ENCODE measurements around the gene TMEM101. TPM values are rescaled to one million over a fixed set of nuclear protein-coding genes. Genes with fewer than 3 reads are reported as not detected.
"Not testable (repeated sequence)": the region's sequence is repeated elsewhere in the genome, so short reads cannot be mapped to it uniquely, and the experiment has no call there.

Gene TMEM101
- total RNA-seq, 1 experiment from 2014 or later, result 75.5 TPM

- ATAC-seq, result no peak
- intact Hi-C loops (cut with micrococcal nuclease), result no loop called here
- BruUV-seq (replicated peaks), result no TSS peak
- no peak overlapping the region for H2AFZ ChIP-seq (ENCODE audit: low read length)
- TF ChIP-seq EZH2phosphoT487 (IDR thresholded peaks at IDR 0.05; ENCODE audit: borderline replicate concordance, low read length) (no peak), EZH2 (IDR thresholded peaks at IDR 0.05; ENCODE audit: low read length, unreplicated experiment) (no peak)
- TF ChIP-seq, protein P1, sequence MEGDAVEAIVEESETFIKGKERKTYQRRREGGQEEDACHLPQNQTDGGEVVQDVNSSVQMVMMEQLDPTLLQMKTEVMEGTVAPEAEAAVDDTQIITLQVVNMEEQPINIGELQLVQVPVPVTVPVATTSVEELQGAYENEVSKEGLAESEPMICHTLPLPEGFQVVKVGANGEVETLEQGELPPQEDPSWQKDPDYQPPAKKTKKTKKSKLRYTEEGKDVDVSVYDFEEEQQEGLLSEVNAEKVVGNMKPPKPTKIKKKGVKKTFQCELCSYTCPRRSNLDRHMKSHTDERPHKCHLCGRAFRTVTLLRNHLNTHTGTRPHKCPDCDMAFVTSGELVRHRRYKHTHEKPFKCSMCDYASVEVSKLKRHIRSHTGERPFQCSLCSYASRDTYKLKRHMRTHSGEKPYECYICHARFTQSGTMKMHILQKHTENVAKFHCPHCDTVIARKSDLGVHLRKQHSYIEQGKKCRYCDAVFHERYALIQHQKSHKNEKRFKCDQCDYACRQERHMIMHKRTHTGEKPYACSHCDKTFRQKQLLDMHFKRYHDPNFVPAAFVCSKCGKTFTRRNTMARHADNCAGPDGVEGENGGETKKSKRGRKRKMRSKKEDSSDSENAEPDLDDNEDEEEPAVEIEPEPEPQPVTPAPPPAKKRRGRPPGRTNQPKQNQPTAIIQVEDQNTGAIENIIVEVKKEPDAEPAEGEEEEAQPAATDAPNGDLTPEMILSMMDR (conservative IDR thresholded peaks at IDR 0.05; ENCODE audit: low read depth, low read length), result no peak
- no peaks in the 10 kb centered on the region for H3K27me3 ChIP-seq (ENCODE audit: low read length)
- CTCF ChIA-PET, result no interaction called here
- H3F3A ChIP-seq (ENCODE audit: low read length, unreplicated experiment), result no peaks in the 10 kb centered on the region
- DNase-seq, result no peak
- no peak overlapping the region for H3K9ac ChIP-seq (ENCODE audit: low read length)
- no peaks in the 10 kb centered on the region for H3K79me2 ChIP-seq (ENCODE audit: low read length)
- H3K9me3 ChIP-seq (ENCODE audit: low read length), result no peaks in the 10 kb centered on the region
- H4K20me1 ChIP-seq (ENCODE audit: low read length), result no peaks in the 10 kb centered on the region
- no peaks in the 10 kb centered on the region for H3K36me3 ChIP-seq (ENCODE audit: low read depth, low read length)
- H3K4me2 ChIP-seq (ENCODE audit: low read length), result no peak overlapping the region
- no peaks in the 10 kb centered on the region for H3K4me1 ChIP-seq (ENCODE audit: insufficient read depth, low read length)
- POLR2A ChIA-PET (ENCODE audit: unreplicated experiment), result interaction anchor here (0.6 kb wide), 1 partner anchor 44 kb away, joined by 3 read pairs; no protein-coding TSS in a partner anchor
- H3K9me2 ChIP-seq (replicated peaks; ENCODE audit: low read length), result no peaks in the 10 kb centered on the region
- H3K4me3 ChIP-seq (ENCODE audit: low read length), result no peak overlapping the region
- no peak overlapping the region for H3K27ac ChIP-seq (ENCODE audit: low read length)
Measured at GRCh38 chr17:44022246-44022645, 7.5 kb upstream of the TMEM101 start.

- POLR2A ChIA-PET (ENCODE audit: unreplicated experiment); H4K20me1 ChIP-seq (ENCODE audit: low read length); CTCF ChIA-PET: not testable (repeated sequence)
Measured at GRCh38 chr17:44021227-44021626, 6.5 kb upstream of the TMEM101 start.

DNA sequence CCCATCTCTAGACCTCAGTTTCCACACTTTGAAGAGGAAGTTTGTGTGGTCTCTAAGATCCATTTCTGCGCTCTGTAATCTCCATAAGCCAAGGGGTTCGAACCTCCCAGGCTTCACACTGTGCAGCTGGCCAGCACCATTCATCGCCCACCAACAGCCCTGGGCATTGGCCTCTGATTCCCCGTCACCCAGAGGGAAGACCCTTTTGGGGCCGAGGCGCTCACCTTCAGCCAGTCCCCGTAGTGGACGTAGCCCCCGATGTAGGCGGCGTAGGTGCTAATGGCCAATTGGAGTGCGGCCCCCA lies 678 bp downstream of the TMEM101 start:
- Histone ChIP-seq H3K27ac (ENCODE audit: low read length) (peak overlapping the region; percentile 41; the same call in 1 of the 2 replicates), H3K79me2 (ENCODE audit: low read length) (peaks cover 26% of the 10 kb centered on the region), H4K20me1 (ENCODE audit: low read length) (no peaks in the 10 kb centered on the region), H2AFZ (ENCODE audit: low read length) (peak overlapping the region; percentile 96), H3K27me3 (ENCODE audit: low read length) (no peaks in the 10 kb centered on the region), H3K4me1 (ENCODE audit: insufficient read depth, low read length) (peaks cover 8% of the 10 kb centered on the region; the same call in 1 of the 2 replicates), H3F3A (ENCODE audit: low read length, unreplicated experiment) (no peaks in the 10 kb centered on the region), H3K4me3 (ENCODE audit: low read length) (peak overlapping the region; percentile 97), H3K9me2 (replicated peaks; ENCODE audit: low read length) (no peaks in the 10 kb centered on the region), H3K9ac (ENCODE audit: low read length) (peak overlapping the region; percentile 94), H3K9me3 (ENCODE audit: low read length) (no peaks in the 10 kb centered on the region), H3K4me2 (ENCODE audit: low read length) (peak overlapping the region; percentile 97), H3K36me3 (ENCODE audit: low read depth, low read length) (peaks cover 3% of the 10 kb centered on the region; the same call in 1 of the 2 replicates)
- ChIA-PET POLR2A (ENCODE audit: unreplicated experiment) (interaction anchor here (0.6 kb wide), 1 partner anchor 137 kb away, joined by 4 read pairs; no protein-coding TSS in a partner anchor), CTCF (no interaction called here)
- intact Hi-C loops (cut with micrococcal nuclease), result loop anchor here (1.0 kb wide), 1 partner anchor 8 kb away; no protein-coding TSS in a partner anchor
- BruUV-seq (replicated peaks), result no TSS peak
- TF ChIP-seq EZH2phosphoT487 (IDR thresholded peaks at IDR 0.05; ENCODE audit: borderline replicate concordance, low read length), result no peak
- no peak for TF ChIP-seq EZH2 (IDR thresholded peaks at IDR 0.05; ENCODE audit: low read length, unreplicated experiment)
- TF ChIP-seq, protein P1 (conservative IDR thresholded peaks at IDR 0.05; ENCODE audit: low read depth, low read length), result no peak
- DNase-seq (no peak), ATAC-seq (no peak; the same call in 1 of the 2 replicates)

More at GRCh38 chr17:44021227-44021626, 6.5 kb upstream of the TMEM101 start:
- H3F3A ChIP-seq (ENCODE audit: low read length, unreplicated experiment); DNase-seq; H3K9ac ChIP-seq (ENCODE audit: low read length); H3K27me3 ChIP-seq (ENCODE audit: low read length); H3K4me1 ChIP-seq (ENCODE audit: insufficient read depth, low read length); BruUV-seq (replicated peaks); H3K27ac ChIP-seq (ENCODE audit: low read length); H3K4me3 ChIP-seq (ENCODE audit: low read length); H3K79me2 ChIP-seq (ENCODE audit: low read length); intact Hi-C loops (cut with micrococcal nuclease); H3K9me3 ChIP-seq (ENCODE audit: low read length); H2AFZ ChIP-seq (ENCODE audit: low read length); H3K9me2 ChIP-seq (replicated peaks; ENCODE audit: low read length); H3K4me2 ChIP-seq (ENCODE audit: low read length); ATAC-seq; H3K36me3 ChIP-seq (ENCODE audit: low read depth, low read length): not testable (repeated sequence)
